PC-9 (cell line): ENCODE results near the gene DMTF1.

Experiments
- CTCF ChIP-seq: fragments of 200-600 bp; sonication (generic); conservative IDR thresholded peaks from 2 replicates; pipeline ENCODE4 v1.6.1; 2017; ENCODE audit warnings: mixed run types, antibody characterized with exemption, mild to moderate bottlenecking, moderate library complexity
- EZH2 ChIP-seq: fragments of 200-600 bp; sonication (generic); IDR thresholded peaks from 2 replicates; pipeline ENCODE4 v1.8.0; 2017; ENCODE audit warnings: antibody characterized with exemption, low read depth

- no peak for TF ChIP-seq CTCF
- no peak for TF ChIP-seq EZH2
Observed at GRCh38 chr7:87209295-87209924, 57.2 kb downstream of the DMTF1 start.
